Dermis microvascular lymphatic vessel endothelial cell (primary cell): Measurements from ENCODE around the gene CDK5R2. TPM values are rescaled to one million over a fixed set of nuclear protein-coding genes. Genes with fewer than 3 reads are reported as not detected.

ENCODE experiments used
- DNase-seq, 2 donors: peaks; one replicate each; pipeline versions ENCODE4 v3.0.0 to v3.0.0-alpha.2; 2010; ENCODE audit warnings: low read depth in 2 of 2
- total RNA-seq: library from RNA; depleted of rRNA; stranded (reverse); fragments of >200 nt; gene quantifications from 2 replicates; pipeline ENCODE4 v1.2.1, GENCODE V29; 2014

CDK5R2 gene
- total RNA-seq, 1 donor from 2014 or later = not detected

DNA sequence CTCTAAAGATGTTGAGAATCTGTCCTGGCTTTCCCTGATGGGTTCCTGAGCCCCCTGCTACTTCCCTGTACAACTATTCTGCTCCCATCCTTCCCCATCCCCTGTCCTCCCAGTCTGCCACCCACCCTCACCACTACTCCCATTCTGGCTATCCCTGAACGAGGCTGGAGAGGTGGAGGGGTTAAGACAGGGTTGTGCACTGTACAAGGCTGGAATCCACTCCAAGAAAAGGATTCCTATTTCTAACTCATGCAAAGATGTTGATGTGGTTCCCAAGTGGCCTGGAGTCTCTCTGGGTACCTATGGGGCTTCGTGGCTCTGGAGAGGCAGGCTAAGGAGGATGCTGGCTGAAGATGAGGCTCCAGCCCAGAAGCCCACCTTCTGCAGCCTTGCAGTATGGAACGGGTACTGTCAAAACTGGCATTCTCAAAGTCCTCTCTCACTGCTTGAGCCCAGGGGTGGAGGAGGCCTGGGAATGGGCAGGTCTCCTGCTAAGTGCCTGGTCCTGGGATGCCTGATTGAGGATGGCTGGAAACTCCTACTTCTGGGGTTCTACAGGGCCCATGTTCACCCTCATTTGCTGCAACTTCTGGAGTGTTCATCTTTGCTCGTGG, 26.8 kb downstream of the CDK5R2 start:
- no peak for DNase-seq

- no peak for DNase-seq
Observed at GRCh38 chr2:218988164-218988563, 28.7 kb downstream of the CDK5R2 start.

DNA sequence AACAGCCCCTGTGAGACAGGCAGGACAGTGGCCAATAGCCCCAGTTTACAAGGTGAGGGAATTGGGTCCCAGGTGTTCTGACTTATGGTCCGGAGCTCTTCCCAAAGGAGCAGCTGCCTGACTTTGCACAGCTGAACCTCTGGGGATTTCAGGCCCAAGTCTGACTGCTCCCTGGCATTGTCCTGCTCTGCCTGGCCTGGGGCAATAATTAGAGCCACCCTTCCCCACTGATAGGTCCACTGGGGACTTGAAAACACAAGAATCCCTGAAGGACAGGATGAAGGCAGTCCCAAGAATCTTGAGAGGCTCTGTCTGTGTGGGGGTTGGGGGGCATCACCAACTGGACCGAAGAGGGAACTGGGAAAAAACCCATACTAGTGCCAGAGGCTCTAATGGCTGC, 29.2 kb downstream of the CDK5R2 start:
- DNase-seq = no peak

DNA sequence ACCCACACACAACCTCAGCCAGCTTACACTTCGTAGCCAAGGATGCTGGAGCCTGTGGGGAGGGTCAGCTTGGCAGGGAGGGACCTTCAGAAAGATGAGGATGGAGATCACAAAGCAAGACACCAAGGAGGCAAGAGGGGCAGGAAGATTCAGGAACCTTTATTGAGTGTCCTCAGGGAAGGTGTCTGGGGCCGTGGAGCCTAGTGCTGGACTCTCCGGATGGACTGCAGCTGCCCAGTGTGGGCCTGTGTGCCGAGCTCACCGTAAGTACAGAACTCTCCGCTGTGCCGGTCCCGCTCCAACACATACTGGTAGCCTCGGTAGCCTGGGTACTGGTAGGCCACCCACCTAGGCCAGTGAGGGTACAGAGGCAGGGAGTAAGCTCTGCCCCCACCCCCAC, 30.6 kb downstream of the CDK5R2 start:
- DNase-seq = no peak

DNA sequence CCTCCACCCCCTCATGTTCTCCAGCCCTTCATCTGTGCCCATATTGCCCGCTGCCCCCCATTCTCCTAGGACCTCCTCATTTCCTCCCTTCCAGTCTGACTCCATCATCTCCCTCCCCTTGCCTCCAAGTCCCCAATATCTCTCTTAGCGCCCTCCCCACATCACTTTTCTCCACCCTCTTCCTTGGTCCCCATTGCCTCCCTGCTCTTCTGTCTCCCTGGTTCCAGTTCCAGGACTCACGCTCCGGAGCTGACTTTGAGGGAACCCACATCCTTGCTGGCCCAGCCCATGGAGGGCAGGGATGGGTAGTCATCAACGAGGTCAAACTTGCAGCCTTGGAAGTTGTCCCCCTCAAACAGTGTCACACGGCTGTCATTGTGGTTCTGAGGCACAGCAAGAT, 31.1 kb downstream of the CDK5R2 start:
- DNase-seq = no peak

- DNase-seq = no peak
Observed at GRCh38 chr2:218991674-218992168, 32.3 kb downstream of the CDK5R2 start.

GRCh38 chr2:218992196-218992595, 32.7 kb downstream of the CDK5R2 start:
- no peak for DNase-seq

DNA sequence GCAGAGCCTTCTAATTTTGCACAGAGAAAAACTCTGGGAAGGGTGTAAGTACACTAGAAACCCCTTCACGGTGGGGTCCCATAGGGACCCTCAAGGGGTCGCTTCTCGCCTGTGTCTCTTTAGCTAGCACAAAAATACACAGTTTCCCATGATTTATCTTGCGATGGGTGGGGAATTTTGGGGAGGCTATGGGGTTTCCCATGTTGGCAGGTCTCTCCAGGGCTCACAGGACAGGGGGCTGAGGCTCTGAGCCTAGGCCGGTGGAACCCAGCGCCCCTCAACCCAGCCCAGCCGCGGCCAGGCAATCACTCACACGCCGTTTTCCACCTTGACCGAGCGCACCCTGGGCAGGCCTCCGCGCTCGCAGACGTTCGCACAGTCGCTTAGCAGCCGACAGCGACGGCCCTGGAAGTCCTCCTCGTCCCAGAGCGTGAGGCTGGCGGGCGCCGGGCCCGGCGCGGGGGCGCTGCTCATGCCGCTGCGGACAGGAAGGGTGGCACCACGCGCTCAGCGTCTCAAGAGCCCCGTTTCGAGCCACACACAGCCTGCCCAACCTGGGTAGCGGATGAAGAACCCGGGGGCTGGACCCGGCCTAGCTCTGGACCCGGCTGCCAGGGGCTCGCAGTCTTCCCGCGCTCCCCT, 33.4 kb downstream of the CDK5R2 start:
- DNase-seq = no peak

- DNase-seq = no peak
Observed at GRCh38 chr2:218993345-218994315, 34.2 kb downstream of the CDK5R2 start, which contains the start of gene CRYBA2. Gene CRYBA2 (minus strand): TSS chr2:218993422. CDS start chr2:218993176, 246 bp downstream.

GRCh38 chr2:218995561-218995960, 36.1 kb downstream of the CDK5R2 start:
- DNase-seq = no peak

- DNase-seq = peak; percentile 29 to 74
Observed at GRCh38 chr2:218995972-218996711, 36.7 kb downstream of the CDK5R2 start.

GRCh38 chr2:218996937-218997336, 37.5 kb downstream of the CDK5R2 start:
- DNase-seq = no peak

- no peak for DNase-seq
Observed at GRCh38 chr2:218997731-218998130, 38.3 kb downstream of the CDK5R2 start.

GRCh38 chr2:218998414-218999002, 39.0 kb downstream of the CDK5R2 start:
- no peak for DNase-seq

GRCh38 chr2:218999021-218999880, 39.8 kb downstream of the CDK5R2 start:
- DNase-seq = no peak

DNA sequence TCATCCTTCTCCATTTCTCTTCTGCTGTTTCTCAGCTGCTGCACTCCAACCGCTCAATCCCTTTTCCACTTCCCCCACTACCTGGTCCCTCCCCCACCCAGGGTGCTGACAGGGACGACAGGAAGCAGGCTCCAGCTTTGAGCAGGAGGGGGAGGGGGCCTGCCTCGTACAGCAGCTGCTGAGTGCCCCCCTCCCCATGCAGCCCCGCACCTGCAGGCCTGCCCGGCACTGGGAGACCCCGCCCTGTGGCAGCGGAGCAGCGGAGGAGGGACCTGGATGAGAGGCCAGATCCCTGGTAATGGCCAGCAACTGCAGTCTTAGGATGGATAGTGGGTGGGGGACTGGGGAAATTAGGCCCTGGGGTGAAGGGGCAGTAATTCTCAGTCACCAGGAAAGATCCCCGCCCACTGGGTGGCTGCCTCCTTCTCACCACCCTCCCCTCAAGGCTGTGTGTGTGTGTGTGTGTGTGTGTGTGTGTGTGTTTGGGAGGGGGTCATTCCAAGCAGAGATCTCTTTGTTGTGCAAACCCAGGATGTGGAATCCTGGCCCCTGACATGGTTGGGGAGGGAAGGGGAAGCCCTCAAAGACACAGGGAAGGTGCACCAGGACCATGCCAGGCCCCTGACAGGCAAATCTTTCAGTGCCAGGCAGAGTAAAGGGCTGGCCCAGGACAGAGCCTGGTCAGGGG, 40.6 kb downstream of the CDK5R2 start:
- DNase-seq = no peak

GRCh38 chr2:219000569-219000960, 41.1 kb downstream of the CDK5R2 start:
- no peak for DNase-seq

- no peak for DNase-seq
Observed at GRCh38 chr2:219001100-219001576, 41.7 kb downstream of the CDK5R2 start.
